Measurements from ENCODE around the gene FLNA. TPM values are rescaled to one million over a fixed set of nuclear protein-coding genes. Genes with fewer than 3 reads are reported as not detected.
A peak's percentile ranks its signal among the peaks of the same experiment; 100 is the strongest.

The FLNA gene
- total and polyA plus RNA-seq, 9 of the 15 experiments (the other 6 are each of a cell fraction or from before 2014, with no cell fraction given) = 6.2 to 735 (median 135) TPM

- TF ChIP-seq, protein P1, sequence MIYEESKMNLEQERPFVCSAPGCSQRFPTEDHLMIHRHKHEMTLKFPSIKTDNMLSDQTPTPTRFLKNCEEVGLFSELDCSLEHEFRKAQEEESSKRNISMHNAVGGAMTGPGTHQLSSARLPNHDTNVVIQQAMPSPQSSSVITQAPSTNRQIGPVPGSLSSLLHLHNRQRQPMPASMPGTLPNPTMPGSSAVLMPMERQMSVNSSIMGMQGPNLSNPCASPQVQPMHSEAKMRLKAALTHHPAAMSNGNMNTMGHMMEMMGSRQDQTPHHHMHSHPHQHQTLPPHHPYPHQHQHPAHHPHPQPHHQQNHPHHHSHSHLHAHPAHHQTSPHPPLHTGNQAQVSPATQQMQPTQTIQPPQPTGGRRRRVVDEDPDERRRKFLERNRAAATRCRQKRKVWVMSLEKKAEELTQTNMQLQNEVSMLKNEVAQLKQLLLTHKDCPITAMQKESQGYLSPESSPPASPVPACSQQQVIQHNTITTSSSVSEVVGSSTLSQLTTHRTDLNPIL (CRISPR knock-in tag; IDR thresholded peaks at IDR 0.05) = no peak
- TF ChIP-seq DMBX1 (CRISPR knock-in tag; IDR thresholded peaks at IDR 0.05; ENCODE audit: borderline replicate concordance) (no peak), POLR2G (IDR thresholded peaks at IDR 0.05; ENCODE audit: low read depth, low read length) (peak; percentile 37; the same call in 1 of the 2 replicates), JUNB (CRISPR knock-in tag; conservative IDR thresholded peaks at IDR 0.05) (no peak), CLOCK (CRISPR knock-in tag; IDR thresholded peaks at IDR 0.05; ENCODE audit: borderline replicate concordance) (no peak), NR2C1 (IDR thresholded peaks at IDR 0.05) (peak; percentile 58; the same call in 1 of the 2 replicates), NR2C1 (tag; IDR thresholded peaks at IDR 0.05) (peak; percentile 49)
Observed at GRCh38 chrX:154357205-154357604, 17.2 kb downstream of the FLNA start (continued).
